Measurements from ENCODE around the gene GAL3ST2.

Gene GAL3ST2

DNA sequence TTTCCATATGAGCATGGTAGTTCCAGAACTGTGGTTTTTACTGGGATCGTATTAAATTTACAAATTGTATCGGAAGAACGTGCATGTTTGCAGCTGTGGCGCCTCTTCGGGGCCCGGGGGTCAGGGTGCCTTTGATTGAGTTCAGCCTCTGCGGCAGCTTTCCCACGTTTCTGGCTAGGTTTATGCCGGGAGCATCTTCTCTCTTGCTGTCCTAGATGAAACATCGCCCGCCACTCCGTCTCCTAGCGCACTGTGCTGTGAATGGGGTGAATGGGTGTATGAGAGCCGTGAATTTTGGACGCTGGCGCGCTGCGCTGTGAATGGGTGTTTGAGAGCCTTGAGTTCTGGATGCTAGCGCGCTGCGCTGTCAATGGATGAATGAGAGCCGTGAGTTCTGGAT, 69.8 kb downstream of the GAL3ST2 start:
- Histone ChIP-seq H3K36me3 (no peaks in the 10 kb centered on the region), H3K4me3 (ENCODE audit: low read depth, low read length) (no peak overlapping the region), H3K4me1 (peaks cover 12% of the 10 kb centered on the region), H3K27me3 (no peaks in the 10 kb centered on the region), H3K9me3 (no peaks in the 10 kb centered on the region)
- peak; percentile 6 for DNase-seq
- TF ChIP-seq, protein P1, sequence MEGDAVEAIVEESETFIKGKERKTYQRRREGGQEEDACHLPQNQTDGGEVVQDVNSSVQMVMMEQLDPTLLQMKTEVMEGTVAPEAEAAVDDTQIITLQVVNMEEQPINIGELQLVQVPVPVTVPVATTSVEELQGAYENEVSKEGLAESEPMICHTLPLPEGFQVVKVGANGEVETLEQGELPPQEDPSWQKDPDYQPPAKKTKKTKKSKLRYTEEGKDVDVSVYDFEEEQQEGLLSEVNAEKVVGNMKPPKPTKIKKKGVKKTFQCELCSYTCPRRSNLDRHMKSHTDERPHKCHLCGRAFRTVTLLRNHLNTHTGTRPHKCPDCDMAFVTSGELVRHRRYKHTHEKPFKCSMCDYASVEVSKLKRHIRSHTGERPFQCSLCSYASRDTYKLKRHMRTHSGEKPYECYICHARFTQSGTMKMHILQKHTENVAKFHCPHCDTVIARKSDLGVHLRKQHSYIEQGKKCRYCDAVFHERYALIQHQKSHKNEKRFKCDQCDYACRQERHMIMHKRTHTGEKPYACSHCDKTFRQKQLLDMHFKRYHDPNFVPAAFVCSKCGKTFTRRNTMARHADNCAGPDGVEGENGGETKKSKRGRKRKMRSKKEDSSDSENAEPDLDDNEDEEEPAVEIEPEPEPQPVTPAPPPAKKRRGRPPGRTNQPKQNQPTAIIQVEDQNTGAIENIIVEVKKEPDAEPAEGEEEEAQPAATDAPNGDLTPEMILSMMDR (IDR thresholded peaks at IDR 0.05; ENCODE audit: low read depth, low read length): no peak

DNA sequence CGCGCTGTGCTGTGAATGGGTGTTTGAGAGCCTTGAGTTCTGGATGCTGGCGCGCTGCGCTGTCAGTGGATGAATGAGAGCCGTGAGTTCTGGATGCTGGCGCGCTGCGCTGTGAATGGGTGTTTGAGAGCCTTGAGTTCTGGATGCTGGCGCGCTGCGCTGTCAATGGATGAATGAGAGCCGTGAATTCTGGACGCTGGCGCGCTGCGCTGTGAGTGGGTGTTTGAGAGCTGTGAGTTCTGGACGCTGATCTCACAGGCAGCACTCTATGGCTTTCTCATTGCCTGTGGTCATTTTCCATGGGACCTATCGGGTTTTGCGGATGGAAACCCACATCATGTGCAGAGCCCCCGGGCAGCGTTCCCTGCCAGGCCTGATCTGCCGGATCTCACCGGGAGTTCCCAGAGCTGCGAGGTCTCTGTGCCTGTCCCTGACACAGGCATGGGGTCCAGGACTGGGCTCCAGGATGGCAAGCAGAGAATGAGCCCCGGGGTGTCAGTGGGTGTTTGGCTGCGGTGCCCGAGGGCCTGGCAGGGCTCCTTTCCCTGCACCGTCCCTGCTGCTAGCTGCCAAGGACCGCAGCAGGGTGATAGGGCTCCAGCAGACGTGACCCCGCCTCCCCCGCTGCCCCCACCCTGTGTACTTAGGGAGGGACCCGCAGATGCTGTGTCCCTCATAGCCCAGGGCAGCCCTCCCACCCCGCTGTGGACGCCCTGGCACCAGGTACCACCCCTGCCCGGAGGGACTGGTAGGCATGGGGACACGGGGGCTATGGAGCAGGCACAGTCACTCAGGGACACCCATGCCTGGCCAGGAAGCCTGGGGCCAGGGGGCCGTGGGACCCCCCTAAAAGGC, 72.4 kb downstream of the GAL3ST2 start:
- Histone ChIP-seq H3K36me3 (no peaks in the 10 kb centered on the region), H3K27me3 (no peaks in the 10 kb centered on the region), H3K4me1 (peaks cover 12% of the 10 kb centered on the region), H3K9me3 (no peaks in the 10 kb centered on the region), H3K4me3 (ENCODE audit: low read depth, low read length) (no peak overlapping the region)
- DNase-seq: peak; percentile 23
- TF ChIP-seq, protein P1 (IDR thresholded peaks at IDR 0.05; ENCODE audit: low read depth, low read length): no peak

DNA sequence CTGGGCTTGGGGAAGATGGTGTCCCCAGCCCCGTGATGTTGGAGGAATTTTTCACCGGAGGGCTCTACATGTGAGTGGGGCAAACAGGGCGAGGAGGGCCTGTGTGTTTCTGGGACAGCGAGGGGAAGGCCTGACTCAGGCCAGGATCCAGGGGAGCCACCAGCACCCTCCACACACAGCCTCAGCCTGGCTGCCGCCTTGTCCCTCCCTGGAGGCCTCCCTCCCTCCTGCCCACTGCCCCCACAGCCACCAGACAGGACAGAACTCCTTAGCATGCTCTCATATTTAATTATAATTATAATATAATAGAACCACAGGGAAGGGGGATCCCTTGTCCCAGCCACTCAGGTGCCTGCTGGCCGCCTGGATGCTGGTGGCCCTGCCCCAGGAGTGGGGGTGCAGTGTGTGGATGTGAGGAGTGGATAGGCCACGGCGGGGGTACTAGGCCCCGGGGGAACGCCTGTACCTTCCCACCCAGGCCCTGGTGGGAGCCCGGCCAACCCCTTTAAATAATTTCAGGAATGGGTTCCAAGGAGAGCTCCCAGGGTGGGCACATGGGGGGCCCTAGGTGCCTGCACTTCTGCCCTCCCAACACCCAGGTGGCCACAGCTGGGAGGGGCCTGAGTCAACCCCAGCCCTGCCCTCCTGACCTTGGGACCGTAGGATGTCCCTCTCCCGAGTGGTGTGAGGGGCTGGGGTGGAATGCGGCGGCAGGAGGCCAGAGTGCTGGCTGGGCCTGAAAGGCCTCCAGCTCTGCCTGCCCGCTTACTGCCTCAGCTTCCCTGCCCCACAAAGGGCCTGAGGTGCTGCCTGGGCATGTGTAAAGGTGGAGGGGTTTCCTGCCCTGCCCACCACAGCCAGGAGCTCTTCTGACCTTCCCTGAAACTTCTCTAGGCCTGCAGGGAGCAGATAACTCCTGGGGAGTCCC, 73.3 kb downstream of the GAL3ST2 start:
- Histone ChIP-seq H3K36me3 (no peaks in the 10 kb centered on the region), H3K27me3 (no peaks in the 10 kb centered on the region), H3K9me3 (no peaks in the 10 kb centered on the region), H3K4me1 (peaks cover 16% of the 10 kb centered on the region), H3K4me3 (ENCODE audit: low read depth, low read length) (no peak overlapping the region)
- TF ChIP-seq, protein P1 (IDR thresholded peaks at IDR 0.05; ENCODE audit: low read depth, low read length): no peak
- DNase-seq: peak; percentile 29

DNA sequence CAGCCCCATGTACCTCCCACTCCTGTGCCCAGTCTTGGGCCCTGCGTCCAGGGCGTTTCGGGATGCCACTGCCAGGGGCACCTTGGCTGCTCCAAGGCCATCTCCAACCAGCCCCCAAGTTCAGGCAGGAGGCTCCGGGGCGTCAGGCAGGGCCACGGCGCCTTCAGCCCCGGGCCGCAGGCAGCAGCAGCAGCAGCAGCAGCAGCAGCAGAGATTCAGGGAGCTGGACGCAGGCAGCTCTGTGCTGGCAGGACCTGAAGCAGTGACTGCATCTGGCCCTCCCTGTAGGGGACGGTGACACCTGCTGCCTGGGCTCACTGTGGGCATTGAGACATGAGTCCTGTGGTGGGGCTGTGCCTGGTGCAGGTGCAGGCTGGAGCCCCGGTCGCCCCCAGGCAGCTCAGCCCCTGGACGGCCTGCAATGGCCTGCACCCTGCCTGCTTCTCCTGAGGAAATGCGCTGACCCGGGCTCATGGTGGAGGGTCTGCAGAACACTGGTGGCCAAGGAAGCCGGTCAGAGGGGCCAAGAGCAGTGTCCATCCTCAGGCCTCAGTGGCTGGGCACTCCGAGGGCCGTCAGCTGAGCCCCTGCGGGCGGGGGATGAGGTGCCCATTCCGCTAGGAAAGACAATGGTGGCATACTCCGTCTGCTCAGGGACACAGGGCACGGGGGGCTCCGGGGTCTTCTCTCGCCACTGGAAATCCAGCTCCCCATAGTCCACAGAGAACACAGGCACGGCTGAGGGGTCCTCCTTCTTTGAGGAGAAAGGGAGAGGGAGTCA, 74.1 kb downstream of the GAL3ST2 start:
- peak; percentile 29 for DNase-seq
- Histone ChIP-seq H3K4me1 (peaks cover 16% of the 10 kb centered on the region), H3K9me3 (no peaks in the 10 kb centered on the region), H3K4me3 (ENCODE audit: low read depth, low read length) (no peak overlapping the region), H3K27me3 (no peaks in the 10 kb centered on the region), H3K36me3 (no peaks in the 10 kb centered on the region)
- TF ChIP-seq, protein P1 (IDR thresholded peaks at IDR 0.05; ENCODE audit: low read depth, low read length): no peak

DNA sequence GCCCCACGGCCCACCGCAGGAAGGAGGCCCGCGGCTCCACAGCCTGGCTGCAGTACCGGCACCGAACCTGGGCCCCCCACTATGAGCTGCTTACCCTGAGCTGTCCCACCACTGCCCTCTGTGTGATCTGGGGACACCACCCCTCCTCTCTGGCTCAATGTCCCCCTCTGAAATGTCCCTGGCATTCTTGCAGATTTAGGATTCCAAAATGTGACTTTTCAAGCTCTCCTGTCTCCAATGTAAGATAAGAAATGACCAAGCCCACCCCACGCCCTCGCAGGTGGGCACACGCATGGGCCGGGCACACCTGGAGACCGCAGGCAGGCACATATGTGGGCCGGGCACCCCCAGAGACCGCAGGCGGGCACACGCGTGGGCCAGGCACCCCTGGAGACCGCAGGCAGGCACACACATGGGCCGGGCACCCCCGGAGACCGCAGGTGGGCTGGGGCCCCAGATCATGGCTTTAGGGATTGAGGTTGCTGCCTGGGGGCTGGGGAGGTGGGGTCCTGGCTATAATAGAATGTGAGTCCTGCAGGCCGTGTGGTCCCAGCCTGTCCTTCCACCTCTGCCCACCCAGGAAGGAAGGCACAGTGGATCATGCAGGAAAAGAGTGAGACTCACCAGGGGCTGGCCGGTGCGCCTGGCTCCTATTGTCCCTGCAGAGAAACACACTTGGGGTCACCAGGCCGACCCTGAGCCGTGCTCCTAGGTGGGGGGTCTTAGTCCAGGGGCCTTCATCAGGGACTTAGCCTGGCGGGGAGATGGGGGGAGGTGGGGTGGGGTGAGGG, 74.9 kb downstream of the GAL3ST2 start:
- peak; percentile 8 for DNase-seq
- TF ChIP-seq, protein P1 (IDR thresholded peaks at IDR 0.05; ENCODE audit: low read depth, low read length): no peak
- H3K36me3 ChIP-seq: no peaks in the 10 kb centered on the region
- H3K9me3 ChIP-seq: no peaks in the 10 kb centered on the region
- H3K4me3 ChIP-seq (ENCODE audit: low read depth, low read length): no peak overlapping the region
- H3K27me3 ChIP-seq: no peaks in the 10 kb centered on the region
- H3K4me1 ChIP-seq: peaks cover 16% of the 10 kb centered on the region
